ENCODE data around the gene VDAC1. TPM values are rescaled to one million over a fixed set of nuclear protein-coding genes. Genes with fewer than 3 reads are reported as not detected.

VDAC1 gene
- total RNA-seq, 4 donors from 2014 or later = 106 to 210 (median 180) TPM

DNA sequence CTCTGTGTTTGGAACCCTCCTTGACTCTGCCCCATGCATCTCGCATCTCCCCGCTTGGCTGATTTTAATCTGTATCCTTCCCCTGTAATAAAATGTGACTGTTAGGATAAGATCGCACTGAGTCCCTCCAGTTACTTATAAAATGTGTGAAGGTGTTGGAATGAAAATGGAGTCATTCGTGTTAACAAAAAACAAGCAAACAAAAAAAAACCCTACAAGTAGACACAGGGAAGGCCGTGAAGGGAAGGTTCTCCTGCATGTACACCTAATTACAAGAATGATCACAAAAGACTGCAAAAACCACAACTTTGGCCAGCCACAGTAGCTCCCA is 14.2 kb upstream of the VDAC1 start:
- no peaks in the 10 kb centered on the region for H3K27me3 ChIP-seq
- H3K27ac ChIP-seq = peak overlapping the region; percentile 82 to 88 (median 85)
- H3K4me3 ChIP-seq = no peak overlapping the region
- peaks cover 9 to 54% (median 33%) of the 10 kb centered on the region in 4 donors for H3K4me1 ChIP-seq
- no peaks in the 10 kb centered on the region for H3K36me3 ChIP-seq
- H3K9me3 ChIP-seq = no peaks in the 10 kb centered on the region
- TF ChIP-seq POLR2A (IDR thresholded peaks at IDR 0.05) (no peak), EP300 (IDR thresholded peaks at IDR 0.05; ENCODE audit: low read depth) (no peak), POLR2AphosphoS5 (IDR thresholded peaks at IDR 0.05) (no peak)
- TF ChIP-seq, protein P1, sequence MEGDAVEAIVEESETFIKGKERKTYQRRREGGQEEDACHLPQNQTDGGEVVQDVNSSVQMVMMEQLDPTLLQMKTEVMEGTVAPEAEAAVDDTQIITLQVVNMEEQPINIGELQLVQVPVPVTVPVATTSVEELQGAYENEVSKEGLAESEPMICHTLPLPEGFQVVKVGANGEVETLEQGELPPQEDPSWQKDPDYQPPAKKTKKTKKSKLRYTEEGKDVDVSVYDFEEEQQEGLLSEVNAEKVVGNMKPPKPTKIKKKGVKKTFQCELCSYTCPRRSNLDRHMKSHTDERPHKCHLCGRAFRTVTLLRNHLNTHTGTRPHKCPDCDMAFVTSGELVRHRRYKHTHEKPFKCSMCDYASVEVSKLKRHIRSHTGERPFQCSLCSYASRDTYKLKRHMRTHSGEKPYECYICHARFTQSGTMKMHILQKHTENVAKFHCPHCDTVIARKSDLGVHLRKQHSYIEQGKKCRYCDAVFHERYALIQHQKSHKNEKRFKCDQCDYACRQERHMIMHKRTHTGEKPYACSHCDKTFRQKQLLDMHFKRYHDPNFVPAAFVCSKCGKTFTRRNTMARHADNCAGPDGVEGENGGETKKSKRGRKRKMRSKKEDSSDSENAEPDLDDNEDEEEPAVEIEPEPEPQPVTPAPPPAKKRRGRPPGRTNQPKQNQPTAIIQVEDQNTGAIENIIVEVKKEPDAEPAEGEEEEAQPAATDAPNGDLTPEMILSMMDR (IDR thresholded peaks at IDR 0.05) = no peak
- intact Hi-C loops (cut with DNase I; ENCODE audit: low total_unique reads) = no loop called here
- no peak for DNase-seq
- in situ Hi-C loops (cut with MboI; ENCODE audit: low pct_ligation_motif_present in 1 of 4, low pct_unique_long_range_greater_than_20kb in 1 of 4, low sequenced_read_pairs in 3 of 4) = no loop called here
- 50 to 54% methylated on average over 2 to 5 of the region's 5 CpGs for WGBS, 2 donors (ENCODE audit: low coverage in 1 of 2)

DNA sequence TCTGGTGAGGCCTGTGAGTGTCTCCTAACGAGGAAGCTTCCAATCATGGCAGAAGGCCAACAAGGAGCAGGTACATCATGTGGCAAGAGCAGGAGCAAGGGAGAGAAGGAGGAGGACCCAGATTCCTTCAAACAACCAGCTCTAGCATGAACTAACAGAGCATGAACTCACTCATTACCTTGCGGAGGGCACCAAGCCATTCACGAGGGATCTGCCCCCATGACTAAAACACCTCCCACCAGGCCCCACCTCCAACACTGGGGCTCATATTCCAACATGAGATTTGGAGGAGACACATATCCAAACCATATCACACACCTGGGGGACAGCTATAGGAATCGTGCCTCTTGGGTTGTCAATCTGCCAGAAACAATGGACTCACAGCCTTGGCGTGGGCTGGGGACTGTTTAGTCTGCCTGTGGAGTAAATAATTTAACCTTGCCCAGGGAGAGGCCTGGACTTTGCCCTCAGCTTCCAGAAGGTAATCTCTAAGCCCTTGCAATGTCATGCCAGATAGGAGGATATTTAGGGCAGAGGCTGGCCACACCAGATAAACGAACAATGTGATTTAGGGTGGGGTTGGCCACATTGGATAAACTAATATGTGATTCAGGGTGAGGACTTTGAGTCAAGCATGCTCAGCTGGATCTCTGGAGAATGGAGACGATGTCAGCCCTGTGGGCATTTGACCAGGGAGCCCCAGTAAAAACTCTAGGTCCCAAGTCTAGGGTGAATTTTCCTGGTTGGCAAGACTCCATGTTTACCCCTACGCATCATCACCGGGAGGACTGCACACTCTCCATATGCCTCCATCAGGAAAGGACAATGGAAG is 13.6 kb upstream of the VDAC1 start:
- in situ Hi-C loops (cut with MboI; ENCODE audit: low pct_ligation_motif_present in 1 of 4, low pct_unique_long_range_greater_than_20kb in 1 of 4, low sequenced_read_pairs in 3 of 4) = no loop called here
- peak; percentile 90 for DNase-seq
- 39 to 50% methylated on average over 3 to 9 of the region's 9 CpGs for WGBS, 2 donors (ENCODE audit: low coverage in 1 of 2)
- no peak overlapping the region for H3K4me3 ChIP-seq
- H3K4me1 ChIP-seq = peaks cover 9 to 54% (median 33%) of the 10 kb centered on the region in 4 donors
- no peaks in the 10 kb centered on the region for H3K36me3 ChIP-seq
- H3K27me3 ChIP-seq = no peaks in the 10 kb centered on the region
- intact Hi-C loops (cut with DNase I; ENCODE audit: low total_unique reads) = no loop called here
- TF ChIP-seq POLR2AphosphoS5 (IDR thresholded peaks at IDR 0.05) (peak in 2 of 3 donors; percentile 75 to 78), POLR2A (IDR thresholded peaks at IDR 0.05) (peak; percentile 57), EP300 (IDR thresholded peaks at IDR 0.05; ENCODE audit: low read depth) (peak; percentile 59)
- TF ChIP-seq, protein P1 (IDR thresholded peaks at IDR 0.05) = no peak
- H3K27ac ChIP-seq = peak overlapping the region; percentile 82 to 88 (median 86)
- H3K9me3 ChIP-seq = no peaks in the 10 kb centered on the region

DNA sequence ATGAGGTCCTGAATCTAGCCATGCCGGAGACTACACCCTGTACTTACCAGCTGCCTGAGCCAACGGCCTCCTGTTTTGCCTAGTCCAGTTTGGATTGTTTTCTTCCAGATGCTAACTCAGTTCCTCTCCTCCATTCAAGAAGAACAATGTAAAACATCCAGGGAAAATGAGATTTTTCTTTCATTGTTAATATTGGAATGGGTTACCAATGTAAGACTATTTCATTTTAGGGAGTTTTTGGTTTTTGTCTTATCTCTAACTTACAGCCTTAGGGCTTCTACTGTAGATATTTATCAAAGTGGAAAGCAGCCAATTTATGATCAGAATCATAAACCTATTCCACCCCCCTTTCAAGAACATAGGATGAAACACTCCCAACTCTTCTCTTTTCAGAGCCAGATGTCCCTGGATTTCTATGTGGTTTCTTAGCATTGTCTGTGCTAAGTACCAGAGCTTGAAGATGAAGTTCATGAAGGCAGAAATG is 3.5 kb upstream of the VDAC1 start:
- H3K27ac ChIP-seq = no peak overlapping the region
- no peak overlapping the region for H3K4me3 ChIP-seq
- no peak for DNase-seq
- H3K9me3 ChIP-seq = no peaks in the 10 kb centered on the region
- intact Hi-C loops (cut with DNase I; ENCODE audit: low total_unique reads) (no loop called here), in situ Hi-C loops (cut with MboI; ENCODE audit: low pct_ligation_motif_present in 1 of 4, low pct_unique_long_range_greater_than_20kb in 1 of 4, low sequenced_read_pairs in 3 of 4) (no loop called here)
- H3K36me3 ChIP-seq = no peaks in the 10 kb centered on the region
- WGBS, 2 donors (ENCODE audit: low coverage in 1 of 2) = 60% methylated on average over 2 of the region's 2 CpGs; no CpG with 5 or more reads in 1 of the 2 donors
- H3K4me1 ChIP-seq = peaks cover 10 to 21% (median 13%) of the 10 kb centered on the region in 4 donors
- H3K27me3 ChIP-seq = no peaks in the 10 kb centered on the region
- TF ChIP-seq POLR2A (IDR thresholded peaks at IDR 0.05) (no peak), POLR2AphosphoS5 (IDR thresholded peaks at IDR 0.05) (no peak), EP300 (IDR thresholded peaks at IDR 0.05; ENCODE audit: low read depth) (no peak)
- TF ChIP-seq, protein P1 (IDR thresholded peaks at IDR 0.05) = no peak

DNA sequence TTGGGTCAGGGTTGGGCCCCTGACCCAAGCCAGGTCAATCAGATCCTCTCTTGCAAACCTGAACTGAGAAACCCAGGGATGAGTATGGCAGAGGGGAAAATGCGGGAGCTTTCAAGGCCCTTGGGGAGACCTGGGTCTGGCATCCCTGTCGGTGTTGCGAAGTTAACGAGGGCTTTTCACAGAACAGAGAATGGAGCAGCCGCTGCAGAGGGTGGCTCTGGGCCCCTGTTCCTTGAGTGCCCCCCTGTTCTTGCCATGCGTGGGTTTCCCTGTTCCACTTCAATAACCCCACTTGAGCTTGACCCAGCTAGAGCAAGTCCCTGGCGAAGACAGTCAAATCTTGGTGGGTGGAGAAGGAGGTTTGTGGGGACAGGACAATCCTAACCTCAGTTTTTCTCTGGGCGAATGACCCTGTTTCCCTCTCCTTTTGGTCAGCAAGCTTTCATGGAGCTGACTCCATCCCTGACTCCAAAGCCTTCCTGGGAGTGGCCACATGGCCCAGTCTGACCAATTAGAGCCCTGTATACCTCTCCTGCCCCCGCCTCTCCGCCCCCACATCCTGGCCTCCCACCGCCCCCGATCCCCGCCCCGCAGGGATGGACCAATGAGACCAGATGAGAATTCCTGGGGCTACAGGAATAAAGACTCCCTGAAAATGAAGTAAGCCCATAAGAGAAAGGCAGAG is 2.9 kb upstream of the VDAC1 start:
- WGBS, 2 donors (ENCODE audit: low coverage in 1 of 2) = 83% methylated on average over 14 of the region's 14 CpGs; no CpG with 5 or more reads in 1 of the 2 donors
- H3K4me1 ChIP-seq = peaks cover 16 to 27% (median 19%) of the 10 kb centered on the region in 4 donors
- in situ Hi-C loops (cut with MboI; ENCODE audit: low pct_ligation_motif_present in 1 of 4, low pct_unique_long_range_greater_than_20kb in 1 of 4, low sequenced_read_pairs in 3 of 4) = no loop called here

More for the DNA sequence above, 2.9 kb upstream of the VDAC1 start:
- TF ChIP-seq, protein P1 (IDR thresholded peaks at IDR 0.05) = no peak
- TF ChIP-seq POLR2A (IDR thresholded peaks at IDR 0.05) = no peak
- no peak for TF ChIP-seq EP300 (IDR thresholded peaks at IDR 0.05; ENCODE audit: low read depth)
- TF ChIP-seq POLR2AphosphoS5 (IDR thresholded peaks at IDR 0.05) = no peak
- no peak overlapping the region for H3K4me3 ChIP-seq
- no peaks in the 10 kb centered on the region for H3K27me3 ChIP-seq
- H3K36me3 ChIP-seq = no peaks in the 10 kb centered on the region
- DNase-seq = no peak
- H3K27ac ChIP-seq = no peak overlapping the region
- intact Hi-C loops (cut with DNase I; ENCODE audit: low total_unique reads) = no loop called here
- no peaks in the 10 kb centered on the region for H3K9me3 ChIP-seq
